Stimulated activated naive CD8-positive, alpha-beta T cell treated with anti-CD3 and anti-CD28 coated beads, Interleukin-15, Interleukin-2, amounts not matched to agents 100 U/mL and 50 U/mL, for 24 hours (primary cell): ENCODE measurements around the gene OSBPL3.

Source experiments
- ATAC-seq: fragments of 150-1000 bp; cut with Tn5 transposase; one replicate; pipeline ENCODE4 v1.10.0; 2021
- DNase-seq: peaks from one replicate; pipeline ENCODE4 v3.0.0; 2021

OSBPL3 gene

DNA sequence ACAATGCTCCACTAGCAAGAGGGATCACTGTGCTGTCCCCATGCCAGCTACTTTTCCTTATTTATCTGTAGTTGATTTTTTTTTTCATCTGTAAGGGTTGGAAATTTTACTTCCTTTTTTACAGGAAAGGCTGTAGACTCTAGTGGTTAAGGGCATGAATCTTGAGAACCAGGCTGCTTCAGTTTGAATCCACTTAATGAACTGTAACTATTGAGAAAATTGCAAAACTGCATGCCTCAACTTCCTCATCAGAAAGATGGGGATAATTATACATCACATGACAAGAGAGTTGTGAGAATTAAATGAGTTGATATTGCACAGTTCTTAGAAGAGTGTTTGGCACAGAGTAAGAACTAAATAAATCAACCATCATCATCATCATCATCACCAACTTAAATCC lies 116.4 kb downstream of the OSBPL3 start:
- DNase-seq: no peak
- no peak for ATAC-seq

DNA sequence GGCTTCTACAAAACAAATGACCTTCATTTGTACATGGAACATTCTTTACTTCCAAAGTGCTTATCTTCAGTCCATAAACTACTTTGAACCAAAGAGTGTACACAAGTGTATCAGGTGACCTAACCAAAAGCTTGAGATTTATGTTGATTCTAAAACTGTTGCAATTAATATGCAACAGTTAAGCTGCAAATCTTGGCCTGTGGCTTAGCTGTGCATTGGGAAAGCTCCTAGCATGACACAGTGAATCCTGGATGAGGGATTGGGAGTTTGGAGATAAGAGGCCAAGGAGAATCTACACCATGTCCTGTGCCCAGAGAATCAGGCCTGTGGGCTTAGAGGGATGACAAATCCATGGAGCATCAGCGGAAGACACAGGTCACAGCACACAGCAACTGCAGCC lies 117.5 kb downstream of the OSBPL3 start:
- no peak for DNase-seq
- no peak for ATAC-seq

- ATAC-seq (no peak), DNase-seq (no peak)
Observed at GRCh38 chr7:24861336-24861735, 118.6 kb downstream of the OSBPL3 start.

DNA sequence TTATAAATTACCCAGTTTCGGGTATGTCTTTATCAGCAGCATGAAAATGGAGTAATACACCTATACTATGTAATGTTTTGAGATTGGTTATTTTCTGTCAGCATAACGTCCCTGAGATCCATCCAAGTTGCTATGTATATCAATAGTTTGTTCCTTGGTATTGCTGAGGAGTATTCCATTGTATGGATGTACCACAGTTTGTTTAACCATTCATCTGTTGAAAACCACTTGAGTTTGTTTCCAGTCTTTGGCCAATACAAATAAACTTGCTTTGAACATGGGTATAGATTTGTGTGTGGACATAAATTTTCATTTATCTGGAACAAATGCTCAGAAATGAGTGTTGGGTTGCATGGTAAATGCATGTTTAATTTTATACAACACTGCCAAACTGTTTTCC lies 119.4 kb downstream of the OSBPL3 start:
- DNase-seq: no peak
- ATAC-seq: no peak

DNA sequence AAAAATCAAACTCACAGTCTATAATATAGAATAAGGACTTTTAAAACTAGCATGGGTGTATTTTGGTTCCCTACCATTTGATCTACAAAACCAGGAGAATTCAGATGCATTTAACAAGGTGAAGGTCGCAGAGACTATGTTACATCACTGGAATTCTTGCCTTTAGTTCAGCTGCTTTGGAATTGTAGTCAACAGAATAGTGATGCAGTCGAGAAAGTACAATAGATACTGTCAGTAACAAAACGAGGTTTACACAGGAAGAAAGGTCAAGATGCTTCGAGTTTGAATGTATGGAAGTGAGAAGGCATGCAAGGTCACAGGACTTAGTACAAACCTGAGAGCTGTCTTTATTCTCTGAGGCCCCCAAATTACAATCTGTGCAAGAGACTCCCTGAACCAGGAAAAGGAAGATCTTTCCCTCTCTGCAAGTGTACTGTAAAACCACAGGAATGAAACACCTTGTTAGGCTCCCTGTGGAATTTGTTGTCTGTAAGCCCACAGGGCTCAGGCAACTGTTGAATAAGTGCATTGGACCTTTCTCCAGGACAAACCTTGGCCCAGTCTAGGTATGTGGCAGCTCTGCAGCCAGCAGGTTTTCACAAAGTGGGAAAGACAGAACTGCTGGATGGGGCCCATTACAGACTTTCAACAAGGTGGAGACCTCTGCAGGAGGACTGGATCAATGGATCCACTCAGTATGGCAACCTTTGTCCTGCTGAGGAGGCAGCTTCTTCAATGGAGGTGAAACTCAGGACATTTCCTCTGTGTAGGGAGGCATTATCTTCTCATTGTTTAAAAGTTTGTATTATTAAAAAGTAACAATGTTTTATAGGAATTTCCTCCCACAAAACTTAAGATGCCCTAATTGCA lies 121.6 kb downstream of the OSBPL3 start:
- DNase-seq (no peak), ATAC-seq (no peak)

DNA sequence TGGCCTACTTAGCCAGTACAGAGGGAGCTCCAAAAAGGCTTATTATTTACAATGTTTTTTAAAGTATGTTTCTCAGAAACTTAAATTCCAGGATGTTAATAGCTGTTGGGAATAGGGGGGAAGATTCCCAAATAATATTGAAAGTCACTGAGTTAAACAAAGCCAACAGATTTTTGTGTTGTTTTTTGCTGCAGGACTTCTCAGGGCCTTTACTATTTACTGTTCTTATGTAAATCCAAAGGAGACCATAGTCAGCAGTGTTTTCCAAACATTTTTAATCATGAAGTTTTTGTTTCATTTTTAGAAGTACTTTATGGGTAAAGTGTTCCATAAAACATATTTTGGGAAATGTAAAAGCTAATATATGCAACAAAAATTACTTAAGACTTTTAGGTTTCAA lies 122.4 kb downstream of the OSBPL3 start:
- ATAC-seq (no peak), DNase-seq (no peak)

- ATAC-seq: no peak
- DNase-seq: no peak
Observed at GRCh38 chr7:24854866-24855265, 125.1 kb downstream of the OSBPL3 start.

DNA sequence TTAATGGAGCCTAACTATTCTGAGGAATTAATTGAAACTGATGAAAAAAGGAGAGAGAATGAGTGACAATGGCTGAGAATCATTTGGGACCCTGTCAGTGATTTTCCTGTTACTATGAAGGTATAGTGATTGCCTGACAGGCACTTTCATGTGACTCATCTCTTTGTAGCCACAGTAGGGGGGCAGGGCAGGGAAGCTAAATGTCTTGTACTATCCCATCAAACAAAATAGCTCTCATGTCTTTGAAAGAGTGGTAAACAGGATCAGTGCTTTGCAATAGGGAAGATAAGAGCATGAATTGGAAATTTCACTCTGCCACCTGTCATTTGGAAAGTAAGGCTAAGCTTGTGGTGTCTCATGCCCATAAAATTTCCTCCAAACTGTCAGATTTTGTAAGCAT lies 128.2 kb downstream of the OSBPL3 start:
- ATAC-seq (peak; percentile 89), DNase-seq (peak; percentile 59)

- ATAC-seq (no peak), DNase-seq (no peak)
Observed at GRCh38 chr7:24848878-24849277, 131.1 kb downstream of the OSBPL3 start.

- no peak for DNase-seq
- ATAC-seq: no peak
Observed at GRCh38 chr7:24847754-24848153, 132.2 kb downstream of the OSBPL3 start.

- ATAC-seq (no peak), DNase-seq (no peak)
Observed at GRCh38 chr7:24843821-24844434, 136.1 kb downstream of the OSBPL3 start.

GRCh38 chr7:24842449-24843241 lies 137.3 kb downstream of the OSBPL3 start:
- no peak for DNase-seq
- ATAC-seq: no peak

DNA sequence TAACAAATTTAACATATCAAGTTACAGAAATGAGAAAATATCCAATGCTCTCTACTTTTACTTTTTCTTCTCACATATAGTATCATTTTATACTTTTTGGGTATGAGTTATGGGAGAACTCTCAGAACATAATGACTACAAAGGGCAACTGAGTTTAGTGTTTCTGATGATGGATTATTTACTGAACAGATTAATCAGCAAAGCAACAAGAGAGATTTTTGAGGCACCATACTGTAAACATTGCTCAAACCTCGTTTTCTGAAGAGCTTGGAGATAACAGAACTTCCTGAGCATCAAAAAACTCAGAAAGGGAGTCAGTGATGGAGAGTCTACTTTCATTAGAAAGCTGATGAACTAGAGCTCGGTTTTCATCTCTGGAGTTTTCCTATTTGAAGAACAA lies 137.9 kb downstream of the OSBPL3 start:
- DNase-seq (no peak), ATAC-seq (no peak)

DNA sequence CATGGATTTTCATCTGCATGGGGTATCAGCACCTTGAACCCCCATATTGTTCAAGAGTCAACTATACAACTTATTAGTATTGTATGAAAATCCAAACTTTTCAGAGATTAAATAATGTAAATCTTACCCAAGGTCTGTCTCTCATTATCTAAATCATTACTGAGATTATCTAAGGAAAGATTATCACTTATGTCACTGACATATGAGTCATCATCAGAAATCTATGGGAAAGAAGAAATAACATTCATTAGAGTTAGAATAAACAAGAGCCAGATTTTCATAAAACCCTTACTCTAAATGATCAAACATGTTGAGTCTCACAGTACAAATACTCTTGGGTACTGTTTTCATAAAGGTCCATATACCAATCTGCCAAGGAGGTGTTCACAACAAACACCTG lies 139.4 kb downstream of the OSBPL3 start:
- ATAC-seq: no peak
- no peak for DNase-seq

DNA sequence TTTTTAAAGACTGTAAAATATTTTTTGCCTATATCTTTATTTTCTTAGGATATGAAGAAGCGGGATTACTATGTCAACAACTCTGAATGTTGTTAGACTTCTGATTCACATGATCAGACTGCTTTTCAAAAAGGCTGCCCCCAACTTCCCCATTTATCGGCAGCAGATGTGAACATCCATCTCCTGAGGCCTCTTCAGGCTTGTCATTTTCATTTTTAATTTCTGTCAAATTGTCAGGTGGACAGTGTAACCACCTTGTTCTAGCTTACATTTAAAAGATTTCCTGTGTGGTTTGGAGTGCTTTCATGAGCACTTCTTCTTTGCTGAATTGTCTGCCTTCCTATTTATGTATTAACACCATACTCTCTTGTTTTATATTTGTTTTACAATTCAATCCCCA lies 143.9 kb downstream of the OSBPL3 start:
- DNase-seq: no peak
- ATAC-seq: no peak

DNA sequence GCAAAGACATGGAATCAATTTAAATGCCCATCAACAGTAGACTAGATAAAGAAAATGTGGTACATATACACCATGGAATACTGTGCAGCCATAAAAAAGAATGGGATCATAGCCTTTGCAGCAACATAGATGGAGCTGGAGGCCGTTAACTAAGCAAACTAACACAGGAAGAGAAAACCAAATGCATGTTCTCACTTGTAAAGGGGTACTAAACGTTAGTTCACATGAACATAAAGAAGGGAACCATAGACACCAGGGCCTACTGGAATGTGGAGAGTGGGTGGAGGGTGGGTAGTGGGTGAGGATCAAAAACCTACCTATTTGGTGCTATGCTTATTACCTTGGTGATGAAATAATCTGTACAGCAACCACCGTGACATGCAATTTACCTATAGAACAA lies 144.3 kb downstream of the OSBPL3 start:
- DNase-seq (no peak), ATAC-seq (no peak)

DNA sequence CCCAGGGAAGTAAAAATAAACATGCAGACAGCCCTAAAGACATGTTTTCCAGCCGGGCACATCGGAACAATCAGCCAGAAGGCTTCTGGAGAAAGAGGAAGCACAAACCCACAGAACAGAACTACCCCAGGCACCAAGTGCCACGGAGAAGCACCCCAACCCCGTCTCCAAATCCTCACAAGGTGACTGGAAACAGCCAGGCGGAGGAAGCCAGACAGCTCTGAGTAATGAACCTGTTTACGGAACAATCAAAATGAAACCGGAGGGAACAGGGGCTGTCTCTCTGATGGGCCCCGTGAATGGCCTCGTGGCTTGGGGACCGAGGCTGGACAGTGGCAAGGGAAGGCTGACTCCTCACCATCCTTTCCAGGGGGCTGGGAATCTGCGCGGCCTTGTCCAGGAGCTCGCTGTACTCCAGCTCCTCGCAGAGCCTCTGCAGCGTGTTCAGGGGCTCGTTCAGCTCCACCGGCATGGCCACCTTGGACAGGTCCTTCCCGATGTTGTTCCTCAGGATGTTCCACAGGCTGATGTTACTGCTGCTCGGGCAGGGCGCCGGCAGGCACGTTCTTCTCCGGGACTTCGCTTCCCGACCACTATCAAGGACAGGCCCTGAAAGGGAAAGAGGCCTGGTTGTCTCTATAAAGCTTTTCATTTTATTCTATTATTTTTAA lies 145.7 kb downstream of the OSBPL3 start:
- DNase-seq (peak; percentile 21), ATAC-seq (no peak)

GRCh38 chr7:24833549-24833948 lies 146.4 kb downstream of the OSBPL3 start:
- DNase-seq (no peak), ATAC-seq (no peak)

- no peak for ATAC-seq
- DNase-seq: no peak
Observed at GRCh38 chr7:24831240-24831639, 148.7 kb downstream of the OSBPL3 start.

DNA sequence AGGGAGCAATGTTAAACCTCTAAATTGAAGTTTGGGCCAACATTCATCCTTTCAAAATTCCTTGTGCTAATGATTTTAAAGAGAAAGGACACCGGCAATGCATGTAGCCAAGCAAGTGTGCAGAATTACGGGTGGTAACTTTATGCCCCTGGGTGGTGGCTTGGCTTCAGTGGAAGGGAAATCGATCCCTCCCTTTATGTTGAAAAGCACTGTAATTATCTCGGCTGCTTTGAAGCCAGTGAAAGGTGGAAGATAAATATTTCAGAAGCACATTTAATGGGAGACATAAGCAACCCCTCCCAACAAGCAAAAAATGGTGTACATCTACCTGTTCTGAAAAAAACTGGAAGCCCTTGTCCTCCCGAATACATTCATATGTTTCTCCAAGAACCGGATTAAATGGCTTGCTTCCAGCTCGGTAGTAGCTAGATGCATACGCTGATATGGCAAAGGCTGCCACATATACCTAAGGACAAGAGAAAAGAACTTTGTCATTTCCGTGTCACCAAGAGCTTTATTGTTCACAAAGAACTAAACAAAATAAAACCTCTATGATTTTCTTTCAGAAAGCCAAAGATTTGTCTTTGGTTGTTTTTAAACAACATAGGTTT lies 149.4 kb downstream of the OSBPL3 start:
- DNase-seq (no peak), ATAC-seq (no peak)

GRCh38 chr7:24829787-24830186 lies 150.2 kb downstream of the OSBPL3 start:
- peak; percentile 72 for ATAC-seq

More at GRCh38 chr7:24829787-24830186, 150.2 kb downstream of the OSBPL3 start:
- no peak for DNase-seq
